ENCODE measurements around the gene DPP10.

The DPP10 gene

GRCh38 chr2:115285416-115285815, 843.0 kb downstream of the DPP10 start:
- DNase-seq, result no peak

- no peak for DNase-seq
These were observed 848.0 kb downstream of the DPP10 start for GRCh38 chr2:115290478-115290877.

- no peak for DNase-seq
These were observed 850.3 kb downstream of the DPP10 start for GRCh38 chr2:115292742-115293141.

GRCh38 chr2:115294999-115295398, 852.6 kb downstream of the DPP10 start:
- DNase-seq, result no peak

GRCh38 chr2:115297056-115297455, 854.6 kb downstream of the DPP10 start:
- DNase-seq, result no peak

GRCh38 chr2:115299199-115299598, 856.8 kb downstream of the DPP10 start:
- no peak for DNase-seq

- no peak for DNase-seq
These were observed 863.3 kb downstream of the DPP10 start for GRCh38 chr2:115305712-115306111.

- no peak for DNase-seq
These were observed 871.7 kb downstream of the DPP10 start for GRCh38 chr2:115314119-115314518.

- DNase-seq, result no peak
These were observed 884.6 kb downstream of the DPP10 start for GRCh38 chr2:115327061-115327460.

GRCh38 chr2:115359550-115359949, 917.1 kb downstream of the DPP10 start:
- DNase-seq, result no peak

- no peak for DNase-seq
These were observed 921.7 kb downstream of the DPP10 start for GRCh38 chr2:115364093-115364492.

GRCh38 chr2:115369400-115369799, 927.0 kb downstream of the DPP10 start:
- DNase-seq, result no peak

GRCh38 chr2:115374981-115375380, 932.5 kb downstream of the DPP10 start:
- no peak for DNase-seq

- no peak for DNase-seq
These were observed 942.0 kb downstream of the DPP10 start for GRCh38 chr2:115384399-115384798.

- DNase-seq, result no peak
These were observed 944.0 kb downstream of the DPP10 start for GRCh38 chr2:115386465-115386864.

- no peak for DNase-seq
These were observed 946.6 kb downstream of the DPP10 start for GRCh38 chr2:115389024-115389423.

- no peak for DNase-seq
These were observed 947.6 kb downstream of the DPP10 start for GRCh38 chr2:115389898-115390565.

- no peak for DNase-seq
These were observed 954.1 kb downstream of the DPP10 start for GRCh38 chr2:115396579-115396978.

GRCh38 chr2:115400940-115401339, 958.5 kb downstream of the DPP10 start:
- no peak for DNase-seq

- no peak for DNase-seq
These were observed 970.1 kb downstream of the DPP10 start for GRCh38 chr2:115412501-115412900.

- no peak for DNase-seq
These were observed 971.4 kb downstream of the DPP10 start for GRCh38 chr2:115413791-115414190.

- DNase-seq, result no peak
These were observed 972.0 kb downstream of the DPP10 start for GRCh38 chr2:115414466-115414865.

GRCh38 chr2:115422004-115422634, 979.7 kb downstream of the DPP10 start:
- no peak for DNase-seq

GRCh38 chr2:115427436-115427835, 985.0 kb downstream of the DPP10 start:
- DNase-seq, result no peak

All from right kidney (tissue), 1 donor.